HAP-1 (cell line): ENCODE data around the gene ARL6IP4.

Source experiments
- DNase-seq, 2 experiments: peaks; one replicate each; pipeline ENCODE4 v3.0.0-alpha.2; 2016 to 2020; ENCODE audit warnings: low spot score in 2 of 2
- H3K27me3 ChIP-seq: fragments of 250-450 bp; sonication (Bioruptor Pico); 2 replicates; pipeline ENCODE4 v1.5.1; 2020; ENCODE audit warnings: low read depth, mild to moderate bottlenecking, moderate library complexity
- H3K36me3 ChIP-seq: fragments of 250-450 bp; sonication (Bioruptor Pico); replicated peaks from 2 replicates; pipeline ENCODE4 v1.5.1; 2020; ENCODE audit warnings: mild to moderate bottlenecking
- H3K4me1 ChIP-seq: fragments of 250-450 bp; sonication (Bioruptor Pico); 2 replicates; pipeline ENCODE4 v1.5.1; 2020; ENCODE audit warnings: mild to moderate bottlenecking
- H3K4me3 ChIP-seq: fragments of 250-450 bp; sonication (Bioruptor Pico); 2 replicates; pipeline ENCODE4 v1.5.1; 2020; ENCODE audit warnings: mild to moderate bottlenecking, moderate library complexity
- H3K9me3 ChIP-seq: fragments of 250-450 bp; sonication (Bioruptor Pico); 2 replicates; pipeline ENCODE4 v1.5.1; 2020; ENCODE audit warnings: mild to moderate bottlenecking, moderate library complexity
- in situ Hi-C: fragments of 300-500 bp; cut with MboI; formaldehyde crosslinking; loops from 3 replicates; pipeline ENCODE4 v1.14.3; 2020; ENCODE audit warnings: low sequenced_read_pairs, inconsistent platforms, mixed read lengths

The ARL6IP4 gene

DNA sequence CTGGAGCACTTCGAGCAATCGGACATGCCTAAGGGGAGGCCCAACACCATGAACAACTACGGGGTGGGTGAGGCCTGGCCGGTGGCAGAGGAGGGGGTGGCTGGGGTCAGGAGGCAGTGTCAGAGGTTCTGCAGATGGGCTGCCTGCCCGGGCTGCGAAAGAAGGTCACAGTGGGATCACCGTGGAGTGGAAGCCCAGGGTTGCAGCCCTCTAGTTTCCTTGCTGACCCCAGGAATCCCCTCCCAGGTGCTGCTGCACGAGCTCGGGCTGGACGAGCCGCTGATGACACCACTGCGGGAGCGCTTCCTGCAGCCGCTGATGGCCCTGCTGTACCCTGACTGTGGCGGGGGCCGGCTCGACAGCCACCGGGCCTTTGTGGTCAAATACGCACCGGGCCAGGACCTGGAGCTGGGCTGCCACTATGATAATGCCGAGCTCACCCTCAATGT, 1.9 kb upstream of the ARL6IP4 start:
- Histone ChIP-seq H3K9me3 (no peaks in the 10 kb centered on the region), H3K27me3 (no peaks in the 10 kb centered on the region), H3K4me1 (peaks cover 20% of the 10 kb centered on the region), H3K4me3 (no peak overlapping the region), H3K36me3 (peaks cover 31% of the 10 kb centered on the region)
- in situ Hi-C loops, result no loop called here
- DNase-seq, result no peak

- no peak for DNase-seq
- Histone ChIP-seq H3K4me3 (peak overlapping the region; percentile 90), H3K4me1 (peaks cover 17% of the 10 kb centered on the region), H3K36me3 (peaks cover 31% of the 10 kb centered on the region), H3K9me3 (no peaks in the 10 kb centered on the region), H3K27me3 (no peaks in the 10 kb centered on the region)
- in situ Hi-C loops, result no loop called here
Observed at GRCh38 chr12:122979001-122979907, 1.2 kb upstream of the ARL6IP4 start.

GRCh38 chr12:122979908-122980182, 636 bp upstream of the ARL6IP4 start:
- Histone ChIP-seq H3K36me3 (peaks cover 31% of the 10 kb centered on the region), H3K4me3 (peak overlapping the region; percentile 90), H3K27me3 (no peaks in the 10 kb centered on the region), H3K4me1 (peaks cover 17% of the 10 kb centered on the region), H3K9me3 (no peaks in the 10 kb centered on the region)
- in situ Hi-C loops, result no loop called here
- DNase-seq, result no peak

- Histone ChIP-seq H3K27me3 (no peaks in the 10 kb centered on the region), H3K36me3 (peaks cover 34% of the 10 kb centered on the region), H3K4me3 (peak overlapping the region; percentile 90), H3K4me1 (peaks cover 14% of the 10 kb centered on the region), H3K9me3 (no peaks in the 10 kb centered on the region)
- peak in 1 of 2 experiments; percentile 34 for DNase-seq
- in situ Hi-C loops, result no loop called here
Observed at GRCh38 chr12:122981036-122981471, 573 bp downstream of the ARL6IP4 start.

DNA sequence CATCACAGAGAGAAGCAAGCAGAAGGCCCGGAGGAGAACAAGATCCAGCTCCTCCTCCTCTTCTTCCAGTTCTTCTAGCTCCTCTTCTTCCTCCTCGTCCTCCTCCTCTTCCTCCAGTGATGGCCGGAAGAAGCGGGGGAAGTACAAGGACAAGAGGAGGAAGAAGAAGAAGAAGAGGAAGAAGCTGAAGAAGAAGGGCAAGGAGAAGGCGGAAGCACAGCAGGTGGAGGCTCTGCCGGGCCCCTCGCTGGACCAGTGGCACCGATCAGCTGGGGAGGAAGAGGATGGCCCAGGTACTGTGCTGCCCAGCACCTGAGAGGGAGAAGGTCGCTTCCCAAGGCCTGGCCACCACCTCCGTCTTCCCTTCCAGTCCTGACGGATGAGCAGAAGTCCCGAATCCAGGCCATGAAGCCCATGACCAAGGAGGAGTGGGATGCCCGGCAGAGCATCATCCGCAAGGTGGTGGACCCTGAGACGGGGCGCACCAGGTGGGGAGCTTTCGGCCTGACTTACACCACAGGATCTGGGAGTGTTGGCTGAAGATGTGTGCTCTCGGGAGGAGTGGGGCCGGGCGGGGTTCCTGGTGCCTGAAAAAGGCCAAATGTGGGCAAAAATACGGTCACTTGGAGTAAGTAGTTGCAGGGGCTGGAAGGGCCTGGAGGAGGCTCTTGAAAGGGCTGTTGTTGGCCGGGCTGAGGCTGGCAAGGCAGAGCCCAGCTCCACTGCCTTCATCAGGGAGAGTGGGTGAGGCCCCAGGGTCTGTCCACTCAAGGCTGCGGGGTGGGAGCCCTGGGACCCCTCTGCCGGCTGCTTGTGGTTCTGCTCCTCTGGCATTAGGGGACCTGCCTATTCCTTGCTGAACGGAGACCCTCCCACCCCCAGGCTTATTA, 1.4 kb downstream of the ARL6IP4 start:
- in situ Hi-C loops, result no loop called here
- peaks cover 34% of the 10 kb centered on the region for H3K36me3 ChIP-seq
- H3K9me3 ChIP-seq, result no peaks in the 10 kb centered on the region
- peaks cover 11% of the 10 kb centered on the region for H3K4me1 ChIP-seq
- H3K4me3 ChIP-seq, result peak overlapping the region; percentile 90
- no peaks in the 10 kb centered on the region for H3K27me3 ChIP-seq
- DNase-seq, result no peak

DNA sequence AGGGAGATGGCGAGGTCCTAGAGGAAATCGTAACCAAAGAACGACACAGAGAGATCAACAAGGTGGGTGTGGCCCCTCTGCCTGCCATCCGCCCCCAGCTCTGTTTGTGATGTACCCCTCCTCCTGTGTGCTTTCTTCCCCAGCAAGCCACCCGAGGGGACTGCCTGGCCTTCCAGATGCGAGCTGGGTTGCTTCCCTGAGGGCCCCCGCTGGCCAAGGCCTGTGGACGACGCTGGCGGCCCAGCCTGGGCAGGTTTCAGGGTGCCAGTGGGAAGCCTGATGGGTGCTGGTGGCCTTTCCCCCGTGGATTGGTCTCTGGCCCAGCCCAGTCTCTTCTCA, 2.0 kb downstream of the ARL6IP4 start:
- H3K4me1 ChIP-seq, result peaks cover 11% of the 10 kb centered on the region
- no peak overlapping the region for H3K4me3 ChIP-seq
- in situ Hi-C loops, result no loop called here
- no peaks in the 10 kb centered on the region for H3K27me3 ChIP-seq
- H3K36me3 ChIP-seq, result peaks cover 30% of the 10 kb centered on the region
- DNase-seq, result no peak
- H3K9me3 ChIP-seq, result no peaks in the 10 kb centered on the region

GRCh38 chr12:122982963-122983788, 2.7 kb downstream of the ARL6IP4 start:
- no peak for DNase-seq
- Histone ChIP-seq H3K36me3 (peaks cover 26% of the 10 kb centered on the region), H3K4me3 (no peak overlapping the region), H3K27me3 (no peaks in the 10 kb centered on the region), H3K4me1 (peaks cover 11% of the 10 kb centered on the region), H3K9me3 (no peaks in the 10 kb centered on the region)
- in situ Hi-C loops, result no loop called here

- no peaks in the 10 kb centered on the region for H3K9me3 ChIP-seq
- H3K27me3 ChIP-seq, result no peaks in the 10 kb centered on the region
- no peak for DNase-seq
- peaks cover 22% of the 10 kb centered on the region for H3K36me3 ChIP-seq
- H3K4me1 ChIP-seq, result peaks cover 11% of the 10 kb centered on the region
- in situ Hi-C loops, result no loop called here
- H3K4me3 ChIP-seq, result no peak overlapping the region
Observed at GRCh38 chr12:122983789-122984515, 3.5 kb downstream of the ARL6IP4 start.

GRCh38 chr12:122984612-122985337, 4.3 kb downstream of the ARL6IP4 start:
- Histone ChIP-seq H3K9me3 (no peaks in the 10 kb centered on the region), H3K4me3 (no peak overlapping the region), H3K4me1 (peaks cover 7% of the 10 kb centered on the region), H3K27me3 (no peaks in the 10 kb centered on the region), H3K36me3 (peaks cover 21% of the 10 kb centered on the region)
- in situ Hi-C loops, result no loop called here
- DNase-seq, result no peak

DNA sequence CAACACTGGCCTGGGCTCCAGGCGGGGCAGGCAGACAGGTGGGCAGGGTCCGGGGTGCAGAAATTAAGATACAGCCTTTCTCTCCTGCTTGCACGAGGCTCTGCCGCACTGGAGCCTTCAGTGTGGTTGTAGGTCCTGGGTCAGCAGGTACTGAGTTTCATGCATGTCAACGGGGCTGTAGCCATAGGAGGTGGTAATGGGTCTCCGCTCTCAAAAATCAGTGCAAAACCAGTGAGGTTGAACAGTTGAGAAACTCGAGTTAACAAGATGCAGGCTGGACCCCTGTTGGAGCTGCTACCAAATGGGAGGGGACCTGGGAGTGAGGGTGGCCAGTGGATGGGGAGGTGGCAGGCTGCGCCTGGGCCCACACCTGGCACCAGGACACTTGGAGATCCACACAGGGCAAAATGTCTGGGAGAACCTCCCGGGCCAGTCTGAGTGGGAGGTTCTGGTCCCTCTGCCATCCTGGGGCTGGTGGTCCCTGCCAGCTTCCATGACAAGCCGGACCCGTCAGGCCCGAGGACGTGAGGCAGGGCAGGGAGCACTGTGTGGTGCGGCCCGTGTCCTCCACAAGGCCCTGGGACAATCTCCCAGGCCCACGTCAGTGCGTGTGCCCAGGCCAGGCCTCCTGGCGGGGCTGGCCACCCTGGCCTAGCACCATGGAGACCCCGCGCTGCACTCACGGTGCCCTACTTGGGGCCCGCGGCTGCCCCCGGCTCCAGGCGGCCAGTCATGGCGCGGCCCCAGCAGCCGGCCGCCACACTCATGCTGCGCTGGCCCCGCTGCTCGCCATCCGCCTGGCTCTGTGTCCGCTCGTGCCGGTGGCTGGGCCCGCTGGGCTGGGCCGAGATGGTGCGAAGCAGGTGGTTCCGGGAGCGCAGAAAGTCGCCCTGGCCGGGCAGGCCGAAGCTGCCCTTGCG, 5.1 kb downstream of the ARL6IP4 start:
- Histone ChIP-seq H3K9me3 (no peaks in the 10 kb centered on the region), H3K36me3 (peaks cover 21% of the 10 kb centered on the region), H3K4me3 (no peak overlapping the region), H3K4me1 (peaks cover 5% of the 10 kb centered on the region; the same call in 1 of the 2 replicates), H3K27me3 (no peaks in the 10 kb centered on the region)
- in situ Hi-C loops, result no loop called here
- no peak for DNase-seq

- peaks cover 21% of the 10 kb centered on the region for H3K36me3 ChIP-seq
- H3K27me3 ChIP-seq, result no peaks in the 10 kb centered on the region
- no peak for DNase-seq
- H3K4me3 ChIP-seq, result no peak overlapping the region
- no peaks in the 10 kb centered on the region for H3K9me3 ChIP-seq
- peaks cover 5% of the 10 kb centered on the region; the same call in 1 of the 2 replicates for H3K4me1 ChIP-seq
- in situ Hi-C loops, result no loop called here
Observed at GRCh38 chr12:122986258-122986871, 5.9 kb downstream of the ARL6IP4 start.
